ENCODE measurements around the gene CBL.

CBL gene

GRCh38 chr11:119334174-119334930, 128.2 kb downstream of the CBL start, which contains the start of gene RNF26:
Gene RNF26 (plus strand): TSS chr11:119334527. CDS start chr11:119335123, 596 bp downstream.
- DNase-seq (ENCODE audit: low read depth in 2 of 2): peak; percentile 78 to 92

- no peak for DNase-seq (ENCODE audit: low read depth in 2 of 2)
These were observed 129.0 kb downstream of the CBL start for GRCh38 chr11:119335091-119335654.

GRCh38 chr11:119335655-119336543, 129.8 kb downstream of the CBL start:
- DNase-seq (ENCODE audit: low read depth in 2 of 2): no peak

- no peak for DNase-seq (ENCODE audit: low read depth in 2 of 2)
These were observed 130.8 kb downstream of the CBL start for GRCh38 chr11:119336744-119337469.

GRCh38 chr11:119337581-119338317, 131.6 kb downstream of the CBL start:
- no peak for DNase-seq (ENCODE audit: low read depth in 2 of 2)

- no peak for DNase-seq (ENCODE audit: low read depth in 2 of 2)
These were observed 132.3 kb downstream of the CBL start for GRCh38 chr11:119338318-119338890.

GRCh38 chr11:119338965-119339588, 132.9 kb downstream of the CBL start:
- DNase-seq (ENCODE audit: low read depth in 2 of 2): no peak

- DNase-seq (ENCODE audit: low read depth in 2 of 2): no peak
These were observed 133.6 kb downstream of the CBL start for GRCh38 chr11:119339589-119340334.

GRCh38 chr11:119340335-119341221, 134.4 kb downstream of the CBL start, which contains the start of gene C1QTNF5:
Gene C1QTNF5 (minus strand): TSS chr11:119340883. CDS start chr11:119340397, 486 bp downstream.
- DNase-seq (ENCODE audit: low read depth in 2 of 2): no peak

GRCh38 chr11:119341222-119342022, 135.3 kb downstream of the CBL start:
- no peak for DNase-seq (ENCODE audit: low read depth in 2 of 2)

GRCh38 chr11:119342023-119342300, 135.8 kb downstream of the CBL start:
- no peak for DNase-seq (ENCODE audit: low read depth in 2 of 2)

- DNase-seq (ENCODE audit: low read depth in 2 of 2): no peak
These were observed 136.4 kb downstream of the CBL start for GRCh38 chr11:119342362-119343130.

GRCh38 chr11:119343726-119344125, 137.6 kb downstream of the CBL start:
- DNase-seq (ENCODE audit: low read depth in 2 of 2): no peak

GRCh38 chr11:119344291-119345010, 138.3 kb downstream of the CBL start:
- no peak for DNase-seq (ENCODE audit: low read depth in 2 of 2)

GRCh38 chr11:119345685-119346084, 139.5 kb downstream of the CBL start:
- no peak for DNase-seq (ENCODE audit: low read depth in 2 of 2)

GRCh38 chr11:119346605-119347004, 140.5 kb downstream of the CBL start, which contains the start of gene MFRP:
Gene MFRP (minus strand): TSS chr11:119346705. CDS start chr11:119346513, 192 bp downstream.
- DNase-seq (ENCODE audit: low read depth in 2 of 2): no peak
